IMR-90 (cell line): Measurements from ENCODE around the gene NFAT5. TPM values are rescaled to one million over a fixed set of nuclear protein-coding genes. Genes with fewer than 3 reads are reported as not detected.

Source experiments
- ATAC-seq: fragments of 200-7000 bp; cut with Tn5 transposase; 2 replicates; pipeline ENCODE4 v1.9.1; 2020; ENCODE audit warnings: low read depth, mild to moderate bottlenecking, moderate library complexity
- Bru-seq: library from RNA; stranded (reverse); fragments of 400-500 nt; gene quantifications from one replicate; lab custom pipeline; 2021; lab: Mats Ljungman, UMichigan
- BruChase-seq, 2 experiments: library from RNA; stranded (reverse); fragments of 400-500 nt; gene quantifications; one replicate each; lab custom pipeline; 2021; lab: Mats Ljungman, UMichigan
- BruUV-seq: library from RNA; stranded (reverse); fragments of 400-500 nt; replicated peaks from 2 replicates; lab custom pipeline; 2021; lab: Mats Ljungman, UMichigan
- CTCF ChIA-PET: fragments of 300-600 bp; formaldehyde crosslinking; extraction: SDS; loops from one replicate; lab custom pipeline; 2021; ENCODE audit warnings: antibody characterized with exemption; lab: Yijun Ruan, JAX
- POLR2A ChIA-PET: fragments of 300-600 bp; sonication (Branson Sonifier 250); formaldehyde crosslinking; loops from one replicate; lab custom pipeline; 2022; ENCODE audit warnings: antibody characterized with exemption; ENCODE audit not compliant: unreplicated experiment; lab: Charles Lee
- DNase-seq: peaks from one replicate; pipeline ENCODE4 v3.0.0; 2013
- H2AFZ ChIP-seq: replicated peaks from 2 replicates; pipeline ENCODE3; 2013; ENCODE audit warnings: low read length, mild to moderate bottlenecking; ENCODE audit not compliant: poor library complexity
- H2AK5ac ChIP-seq: 2 replicates; pipeline ENCODE4 v1.6.1; 2013; ENCODE audit warnings: low read depth, low read length, inconsistent platforms
- H2AK9ac ChIP-seq: replicated peaks from 2 replicates; pipeline ENCODE3; 2013; ENCODE audit warnings: mild to moderate bottlenecking, low read depth, low read length, moderate library complexity; ENCODE audit not compliant: poor library complexity
- H2BK120ac ChIP-seq: 2 replicates; pipeline ENCODE4 v1.6.1; 2013; ENCODE audit warnings: low read depth, low read length, inconsistent platforms
- H2BK15ac ChIP-seq: 3 replicates; pipeline ENCODE4 v1.6.1; 2013; ENCODE audit warnings: low read depth, low read length, inconsistent platforms
- H2BK20ac ChIP-seq: 2 replicates; pipeline ENCODE4 v1.6.1; 2013; ENCODE audit warnings: low read depth, mild to moderate bottlenecking, inconsistent platforms, low read length, moderate library complexity
- H2BK5ac ChIP-seq: 2 replicates; pipeline ENCODE4 v1.6.1; 2013; ENCODE audit warnings: mild to moderate bottlenecking, low read depth, low read length, inconsistent platforms; ENCODE audit not compliant: poor library complexity, severe bottlenecking
- H3K14ac ChIP-seq: replicated peaks from 2 replicates; pipeline ENCODE4 v1.6.1; 2013; ENCODE audit warnings: low read depth, low read length, inconsistent platforms
- H3K18ac ChIP-seq: 2 replicates; pipeline ENCODE4 v1.6.1; 2013; ENCODE audit warnings: low read depth, low read length, control low read depth
- H3K23ac ChIP-seq: 2 replicates; pipeline ENCODE4 v1.6.1; 2013; ENCODE audit warnings: low read depth, low read length, inconsistent platforms
- H3K27ac ChIP-seq: 2 replicates; pipeline ENCODE4 v1.5.1; 2013; ENCODE audit warnings: mild to moderate bottlenecking, control low read depth, low read length; ENCODE audit not compliant: insufficient read depth
- H3K27me3 ChIP-seq: 2 replicates; pipeline ENCODE4 v1.6.1; 2013; ENCODE audit warnings: low read length; ENCODE audit not compliant: control insufficient read depth, insufficient read depth
- H3K36me3 ChIP-seq: 2 replicates; pipeline ENCODE4 v1.6.1; 2013; ENCODE audit warnings: low read length, mixed read lengths; ENCODE audit not compliant: control insufficient read depth, insufficient read depth
- H3K4ac ChIP-seq: 2 replicates; pipeline ENCODE4 v1.6.1; 2013; ENCODE audit warnings: low read depth, low read length, inconsistent platforms
- H3K4me1 ChIP-seq: 2 replicates; pipeline ENCODE4 v1.6.1; 2013; ENCODE audit warnings: low read length, mixed read lengths; ENCODE audit not compliant: control insufficient read depth, insufficient read depth
- H3K4me2 ChIP-seq: 2 replicates; pipeline ENCODE4 v1.6.1; 2013; ENCODE audit warnings: low read depth, mild to moderate bottlenecking, control low read depth, low read length, moderate library complexity
- H3K4me3 ChIP-seq: 2 replicates; pipeline ENCODE4 v1.5.1; 2013; ENCODE audit warnings: low read depth, mild to moderate bottlenecking, control low read depth, low read length, moderate library complexity; ENCODE audit not compliant: insufficient read depth
- H3K56ac ChIP-seq: 2 replicates; pipeline ENCODE4 v1.6.1; 2013; ENCODE audit warnings: low read length, inconsistent platforms; ENCODE audit not compliant: insufficient read depth; ENCODE audit errors: extremely low read depth
- H3K79me1 ChIP-seq, 2 experiments: 2 replicates each; pipeline ENCODE4 v1.6.1; 2013; ENCODE audit warnings: low read length in 2 of 2, inconsistent platforms in 1 of 2, low read depth in 1 of 2
- H3K9ac ChIP-seq: 2 replicates; pipeline ENCODE4 v1.6.1; 2013; ENCODE audit warnings: low read depth, low read length, control low read depth
- H3K9me1 ChIP-seq: 2 replicates; pipeline ENCODE4 v1.6.1; 2013; ENCODE audit warnings: low read length, inconsistent platforms; ENCODE audit not compliant: insufficient read depth
- H3K9me3 ChIP-seq: 2 replicates; pipeline ENCODE4 v1.6.1; 2013; ENCODE audit warnings: low read length; ENCODE audit not compliant: control insufficient read depth, insufficient read depth
- H4K20me1 ChIP-seq: 2 replicates; pipeline ENCODE4 v1.6.1; 2013; ENCODE audit warnings: low read length, inconsistent platforms; ENCODE audit not compliant: insufficient read depth
- H4K5ac ChIP-seq: 2 replicates; pipeline ENCODE4 v1.6.1; 2013; ENCODE audit warnings: mild to moderate bottlenecking, low read depth, low read length, control low read depth
- H4K8ac ChIP-seq, 2 experiments: 2 replicates each; pipeline ENCODE4 v1.6.1; 2013; ENCODE audit warnings: low read depth in 2 of 2, low read length in 2 of 2, control low read depth in 1 of 2, inconsistent platforms in 1 of 2
- H4K91ac ChIP-seq: 2 replicates; pipeline ENCODE4 v1.6.1; 2013; ENCODE audit warnings: low read depth, low read length, inconsistent platforms; ENCODE audit not compliant: insufficient read depth
- FOS ChIP-seq: fragments of 150-350 bp; IDR thresholded peaks from 2 replicates; pipeline ENCODE4 v1.6.1; 2016; ENCODE audit warnings: low read depth, low read length
- MAZ ChIP-seq: IDR thresholded peaks from 2 replicates; pipeline ENCODE4 v1.6.1; 2012; ENCODE audit warnings: low read depth, mild to moderate bottlenecking, low read length, improper control_type of control experiment, moderate library complexity, borderline replicate concordance
- MXI1 ChIP-seq: IDR thresholded peaks from 2 replicates; pipeline ENCODE4 v1.6.1; 2012; ENCODE audit warnings: low read depth, mild to moderate bottlenecking, low read length, moderate library complexity, borderline replicate concordance
- NFE2L2 ChIP-seq: fragments of 150-350 bp; IDR thresholded peaks from 2 replicates; pipeline ENCODE4 v1.6.1; 2016; ENCODE audit warnings: low read depth, mild to moderate bottlenecking, low read length
- POLR2A ChIP-seq: IDR thresholded peaks from 2 replicates; pipeline ENCODE4 v1.6.1; 2012; ENCODE audit warnings: mild to moderate bottlenecking, low read depth, low read length
- RCOR1 ChIP-seq: IDR thresholded peaks from 2 replicates; pipeline ENCODE4 v1.6.1; 2012; ENCODE audit warnings: mild to moderate bottlenecking, low read length, improper control_type of control experiment; ENCODE audit not compliant: insufficient replicate concordance
- RFX5 ChIP-seq: IDR thresholded peaks from 2 replicates; pipeline ENCODE4 v1.8.0; 2012; ENCODE audit warnings: low read depth, mild to moderate bottlenecking, low read length, moderate library complexity
- SMC3 ChIP-seq: fragments of 150-350 bp; IDR thresholded peaks from 2 replicates; pipeline ENCODE4 v1.6.1; 2016; ENCODE audit warnings: low read depth, mild to moderate bottlenecking, antibody characterized with exemption, low read length, moderate library complexity
- WGBS, 2 experiments: methylation state at CpG; one replicate each; pipeline versions ENCODE4 v1.1.5 to v1.1.7; 2013; ENCODE audit warnings: missing lambda C conversion rate in 2 of 2; ENCODE audit not compliant: insufficient read length in 1 of 2; ENCODE audit errors: extremely low coverage in 2 of 2; 5-methylcytosine and 5-hydroxymethylcytosine counted together
- dilution Hi-C: fragments of 300-500 bp; cut with HindIII; formaldehyde crosslinking; loops from one replicate; pipeline ENCODE4 v1.14.3; 2018; ENCODE audit warnings: low sequenced_read_pairs; ENCODE audit not compliant: unreplicated experiment
- in situ Hi-C: fragments of 300-500 bp; cut with MboI; formaldehyde crosslinking; loops from 3 replicates; pipeline ENCODE4 v1.14.3; 2019; ENCODE audit warnings: low sequenced_read_pairs, inconsistent platforms, mixed read lengths
- intact Hi-C: fragments of 100-400 bp; cut with micrococcal nuclease; formaldehyde crosslinking; loops from 2 replicates; pipeline ENCODE4 v1.10.0; 2022
- long read RNA-seq: library from polyadenylated mRNA; unstranded; transcript quantifications from one replicate; pipeline ENCODE4 v2.0.0, GENCODE V29; 2021; ENCODE audit not compliant: unreplicated experiment
- polyA plus RNA-seq, 3 experiments: library from polyadenylated mRNA; depleted of rRNA; stranded (reverse); fragments of >200 nt; gene quantifications; 2 replicates each; pipeline ENCODE4 v1.2.3, GENCODE V29; 2012; ENCODE audit warnings: low replicate concordance in 1 of 3
- total RNA-seq: library from RNA; depleted of rRNA; stranded (reverse); fragments of >200 nt; gene quantifications from 2 replicates; pipeline ENCODE4 v1.2.3, GENCODE V29; 2012; rRNA removed
- TF ChIP-seq, protein P1 (sequence below): conservative IDR thresholded peaks from 2 replicates; pipeline ENCODE4 v1.5.1; 2012; ENCODE audit warnings: mild to moderate bottlenecking, low read depth, low read length, improper control_type of control experiment

NFAT5 gene, protein sequence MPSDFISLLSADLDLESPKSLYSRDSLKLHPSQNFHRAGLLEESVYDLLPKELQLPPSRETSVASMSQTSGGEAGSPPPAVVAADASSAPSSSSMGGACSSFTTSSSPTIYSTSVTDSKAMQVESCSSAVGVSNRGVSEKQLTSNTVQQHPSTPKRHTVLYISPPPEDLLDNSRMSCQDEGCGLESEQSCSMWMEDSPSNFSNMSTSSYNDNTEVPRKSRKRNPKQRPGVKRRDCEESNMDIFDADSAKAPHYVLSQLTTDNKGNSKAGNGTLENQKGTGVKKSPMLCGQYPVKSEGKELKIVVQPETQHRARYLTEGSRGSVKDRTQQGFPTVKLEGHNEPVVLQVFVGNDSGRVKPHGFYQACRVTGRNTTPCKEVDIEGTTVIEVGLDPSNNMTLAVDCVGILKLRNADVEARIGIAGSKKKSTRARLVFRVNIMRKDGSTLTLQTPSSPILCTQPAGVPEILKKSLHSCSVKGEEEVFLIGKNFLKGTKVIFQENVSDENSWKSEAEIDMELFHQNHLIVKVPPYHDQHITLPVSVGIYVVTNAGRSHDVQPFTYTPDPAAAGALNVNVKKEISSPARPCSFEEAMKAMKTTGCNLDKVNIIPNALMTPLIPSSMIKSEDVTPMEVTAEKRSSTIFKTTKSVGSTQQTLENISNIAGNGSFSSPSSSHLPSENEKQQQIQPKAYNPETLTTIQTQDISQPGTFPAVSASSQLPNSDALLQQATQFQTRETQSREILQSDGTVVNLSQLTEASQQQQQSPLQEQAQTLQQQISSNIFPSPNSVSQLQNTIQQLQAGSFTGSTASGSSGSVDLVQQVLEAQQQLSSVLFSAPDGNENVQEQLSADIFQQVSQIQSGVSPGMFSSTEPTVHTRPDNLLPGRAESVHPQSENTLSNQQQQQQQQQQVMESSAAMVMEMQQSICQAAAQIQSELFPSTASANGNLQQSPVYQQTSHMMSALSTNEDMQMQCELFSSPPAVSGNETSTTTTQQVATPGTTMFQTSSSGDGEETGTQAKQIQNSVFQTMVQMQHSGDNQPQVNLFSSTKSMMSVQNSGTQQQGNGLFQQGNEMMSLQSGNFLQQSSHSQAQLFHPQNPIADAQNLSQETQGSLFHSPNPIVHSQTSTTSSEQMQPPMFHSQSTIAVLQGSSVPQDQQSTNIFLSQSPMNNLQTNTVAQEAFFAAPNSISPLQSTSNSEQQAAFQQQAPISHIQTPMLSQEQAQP (N-terminal part only)
- total RNA-seq (16.9 and 20.1 TPM in 2 replicates), polyA plus RNA-seq (2012; rRNA removed) (10.8 and 10.9 TPM in 2 replicates), Bru-seq, nascent RNA (percentile 98 among the genes with signal in this experiment), BruChase-seq, experiment 1, labeled RNA remaining after a 6-hour chase (percentile 99 among the genes with signal in this experiment), BruChase-seq, experiment 2, labeled RNA remaining after a 2-hour chase (percentile 99 among the genes with signal in this experiment)
- 1.7 and 1.8 TPM in 2 replicates for polyA plus RNA-seq (2012; cell fraction: cytosol; rRNA removed)
- polyA plus RNA-seq (2012; cell fraction: nucleus; rRNA removed; ENCODE audit: low replicate concordance): 10.2 and 78.3 TPM in 2 replicates
- long read RNA-seq, full-length matches to known transcripts: 1 of 30 reads
- long read RNA-seq, partial matches to known transcripts: 10 of 30 reads
- long read RNA-seq, other reads (novel, unspliced or antisense): 19 of 30 reads

DNA sequence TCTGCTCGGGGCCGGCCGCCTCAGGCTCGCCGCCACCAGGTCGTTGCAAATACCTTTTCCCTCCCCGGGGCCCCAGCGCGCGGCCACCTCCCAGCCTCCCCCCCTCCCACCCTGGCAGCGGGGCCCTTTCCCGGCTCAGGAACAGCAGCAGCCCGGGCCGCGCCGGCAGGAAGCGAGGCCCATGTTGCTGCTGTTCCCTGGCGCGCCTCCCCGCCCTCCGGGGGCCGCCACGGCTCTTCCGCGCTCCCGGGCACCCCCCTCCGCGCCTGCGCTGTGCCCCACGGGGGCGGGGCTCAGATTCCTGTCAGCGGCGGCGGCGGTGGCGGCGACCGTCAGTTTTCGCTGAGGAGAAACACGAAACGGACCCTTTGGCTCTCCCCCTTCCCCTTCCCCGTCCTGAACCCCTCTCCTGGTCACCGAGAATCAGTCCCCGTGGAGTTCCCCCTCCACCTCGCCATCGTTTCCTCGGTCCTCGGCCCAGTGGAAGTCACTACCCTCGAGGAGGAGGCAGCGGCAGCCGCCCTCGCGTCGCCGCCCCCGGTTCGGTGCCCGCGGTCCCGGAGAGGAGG, at the start of gene NFAT5:
Gene NFAT5 (plus strand): TSS at position 296 of the 569 bp plus-strand sequence. CDS start 336 bp downstream, outside the sequence.
- H2AK5ac ChIP-seq: peak within 1 kb of the TSS; percentile 95
- peak within 1 kb of the TSS; percentile 96 for H3K4me2 ChIP-seq
- peak within 1 kb of the TSS; percentile 91 for H3K4ac ChIP-seq
- ChIA-PET POLR2A (interaction anchor here (1.1 kb wide), 1 partner anchor 36 kb away, joined by 4 read pairs; no protein-coding TSS in a partner anchor), CTCF (no interaction called here)
- peak within 1 kb of the TSS; percentile 34; the same call in 1 of the 2 replicates for H2BK20ac ChIP-seq
- H4K91ac ChIP-seq: peak within 1 kb of the TSS; percentile 80
- peaks cover 29% of the 10 kb centered on the region; the same call in 1 of the 2 replicates for H4K20me1 ChIP-seq
- peak within 1 kb of the TSS; percentile 74 for H2BK120ac ChIP-seq
- H4K5ac ChIP-seq: peak within 1 kb of the TSS; percentile 81
- in situ Hi-C loops (no loop called here), intact Hi-C loops (loop anchor here (1.0 to 5.0 kb wide), 4 partner anchors 33 to 169 kb away; no protein-coding TSS in a partner anchor), dilution Hi-C loops (no loop called here)
- H3K9me1 ChIP-seq: no peaks in the 10 kb centered on the region
- H3K14ac ChIP-seq: peak within 1 kb of the TSS; percentile 93
- H3K27me3 ChIP-seq: no peaks in the 10 kb centered on the region
- no peaks in the 10 kb centered on the region for H3K9me3 ChIP-seq
- H3K27ac ChIP-seq: peak within 1 kb of the TSS; percentile 99
- DNase-seq (peak; percentile 74), ATAC-seq (peak; percentile 86)
- peak within 1 kb of the TSS; percentile 91 for H3K18ac ChIP-seq
- H3K56ac ChIP-seq: peak within 1 kb of the TSS; percentile 86
- H2AK9ac ChIP-seq: peak within 1 kb of the TSS; percentile 97
- peak within 1 kb of the TSS; percentile 92 for H3K23ac ChIP-seq
- no TSS peak for BruUV-seq
- peaks cover 0 to 34% of the 10 kb centered on the region in 2 experiments; a peak in 2 of 4 replicates for H3K79me1 ChIP-seq
- peak within 1 kb of the TSS; percentile 92 for H2AFZ ChIP-seq
- peak within 1 kb of the TSS; percentile 95 for H2BK5ac ChIP-seq
- peak within 1 kb of the TSS; percentile 89; the same call in 2 of the 3 replicates for H2BK15ac ChIP-seq
- H3K4me3 ChIP-seq: peak within 1 kb of the TSS; percentile 95
- peaks cover 7% of the 10 kb centered on the region for H3K4me1 ChIP-seq
- peak within 1 kb of the TSS; percentile 99 for H3K9ac ChIP-seq
- peak within 1 kb of the TSS; percentile 89 to 94 for H4K8ac ChIP-seq
- H3K36me3 ChIP-seq: peaks cover 3% of the 10 kb centered on the region; the same call in 1 of the 2 replicates
- 0% methylated on average over 10 of the region's 60 CpGs; no CpG with 5 or more reads in 1 of the 2 experiments for WGBS, 2 experiments
- TF ChIP-seq, protein P1, sequence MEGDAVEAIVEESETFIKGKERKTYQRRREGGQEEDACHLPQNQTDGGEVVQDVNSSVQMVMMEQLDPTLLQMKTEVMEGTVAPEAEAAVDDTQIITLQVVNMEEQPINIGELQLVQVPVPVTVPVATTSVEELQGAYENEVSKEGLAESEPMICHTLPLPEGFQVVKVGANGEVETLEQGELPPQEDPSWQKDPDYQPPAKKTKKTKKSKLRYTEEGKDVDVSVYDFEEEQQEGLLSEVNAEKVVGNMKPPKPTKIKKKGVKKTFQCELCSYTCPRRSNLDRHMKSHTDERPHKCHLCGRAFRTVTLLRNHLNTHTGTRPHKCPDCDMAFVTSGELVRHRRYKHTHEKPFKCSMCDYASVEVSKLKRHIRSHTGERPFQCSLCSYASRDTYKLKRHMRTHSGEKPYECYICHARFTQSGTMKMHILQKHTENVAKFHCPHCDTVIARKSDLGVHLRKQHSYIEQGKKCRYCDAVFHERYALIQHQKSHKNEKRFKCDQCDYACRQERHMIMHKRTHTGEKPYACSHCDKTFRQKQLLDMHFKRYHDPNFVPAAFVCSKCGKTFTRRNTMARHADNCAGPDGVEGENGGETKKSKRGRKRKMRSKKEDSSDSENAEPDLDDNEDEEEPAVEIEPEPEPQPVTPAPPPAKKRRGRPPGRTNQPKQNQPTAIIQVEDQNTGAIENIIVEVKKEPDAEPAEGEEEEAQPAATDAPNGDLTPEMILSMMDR: no peak
- peak; percentile 28; the same call in 1 of the 2 replicates for TF ChIP-seq SMC3
- TF ChIP-seq FOS: peak; percentile 42; the same call in 1 of the 2 replicates
- no peak for TF ChIP-seq RCOR1
- peak; percentile 11; the same call in 1 of the 2 replicates for TF ChIP-seq MXI1
- no peak for TF ChIP-seq RFX5
- no peak for TF ChIP-seq NFE2L2
- peak; percentile 71; the same call in 1 of the 2 replicates for TF ChIP-seq POLR2A
- peak; percentile 92 for TF ChIP-seq MAZ
